Raji (cell line): ENCODE data around the gene BTBD16.

ENCODE experiments used
- POLR2A ChIP-seq: IDR thresholded peaks from 2 replicates; pipeline ENCODE4 v1.6.1; 2011; ENCODE audit warnings: low read depth, low read length, control low read depth; ENCODE audit not compliant: insufficient read depth

BTBD16 gene

GRCh38 chr10:122271076-122271475 lies at the start of gene BTBD16:
BTBD16 (plus strand) TSS chr10:122271296; CDS start chr10:122275082, 3,786 bp downstream.
- no peak for TF ChIP-seq POLR2A

- no peak for TF ChIP-seq POLR2A
Measured at GRCh38 chr10:122221958-122222357, 49.1 kb upstream of the BTBD16 start.

GRCh38 chr10:122222638-122223037 lies 48.5 kb upstream of the BTBD16 start:
- TF ChIP-seq POLR2A: no peak

- TF ChIP-seq POLR2A: no peak
Measured at GRCh38 chr10:122224159-122224558, 46.9 kb upstream of the BTBD16 start.

GRCh38 chr10:122225330-122225729 lies 45.8 kb upstream of the BTBD16 start:
- TF ChIP-seq POLR2A: no peak

- TF ChIP-seq POLR2A: no peak
Measured at GRCh38 chr10:122227754-122228153, 43.3 kb upstream of the BTBD16 start.

- no peak for TF ChIP-seq POLR2A
Measured at GRCh38 chr10:122229666-122230065, 41.4 kb upstream of the BTBD16 start.

- TF ChIP-seq POLR2A: no peak
Measured at GRCh38 chr10:122230222-122230621, 40.9 kb upstream of the BTBD16 start.

GRCh38 chr10:122232769-122233168 lies 38.3 kb upstream of the BTBD16 start:
- TF ChIP-seq POLR2A: no peak

- TF ChIP-seq POLR2A: no peak
Measured at GRCh38 chr10:122233857-122234348, 37.2 kb upstream of the BTBD16 start.

- no peak for TF ChIP-seq POLR2A
Measured at GRCh38 chr10:122234416-122234815, 36.7 kb upstream of the BTBD16 start.

GRCh38 chr10:122236690-122237306 lies 34.3 kb upstream of the BTBD16 start:
- no peak for TF ChIP-seq POLR2A

- no peak for TF ChIP-seq POLR2A
Measured at GRCh38 chr10:122237331-122237990, 33.6 kb upstream of the BTBD16 start.

GRCh38 chr10:122239578-122240257 lies 31.4 kb upstream of the BTBD16 start:
- TF ChIP-seq POLR2A: no peak

- TF ChIP-seq POLR2A: no peak
Measured at GRCh38 chr10:122240401-122240800, 30.7 kb upstream of the BTBD16 start.

- TF ChIP-seq POLR2A: no peak
Measured at GRCh38 chr10:122241836-122242235, 29.3 kb upstream of the BTBD16 start.

GRCh38 chr10:122243550-122243949 lies 27.5 kb upstream of the BTBD16 start:
- TF ChIP-seq POLR2A: no peak
